Measurements from ENCODE around the gene SMDT1.

The SMDT1 gene, protein sequence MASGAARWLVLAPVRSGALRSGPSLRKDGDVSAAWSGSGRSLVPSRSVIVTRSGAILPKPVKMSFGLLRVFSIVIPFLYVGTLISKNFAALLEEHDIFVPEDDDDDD

DNA sequence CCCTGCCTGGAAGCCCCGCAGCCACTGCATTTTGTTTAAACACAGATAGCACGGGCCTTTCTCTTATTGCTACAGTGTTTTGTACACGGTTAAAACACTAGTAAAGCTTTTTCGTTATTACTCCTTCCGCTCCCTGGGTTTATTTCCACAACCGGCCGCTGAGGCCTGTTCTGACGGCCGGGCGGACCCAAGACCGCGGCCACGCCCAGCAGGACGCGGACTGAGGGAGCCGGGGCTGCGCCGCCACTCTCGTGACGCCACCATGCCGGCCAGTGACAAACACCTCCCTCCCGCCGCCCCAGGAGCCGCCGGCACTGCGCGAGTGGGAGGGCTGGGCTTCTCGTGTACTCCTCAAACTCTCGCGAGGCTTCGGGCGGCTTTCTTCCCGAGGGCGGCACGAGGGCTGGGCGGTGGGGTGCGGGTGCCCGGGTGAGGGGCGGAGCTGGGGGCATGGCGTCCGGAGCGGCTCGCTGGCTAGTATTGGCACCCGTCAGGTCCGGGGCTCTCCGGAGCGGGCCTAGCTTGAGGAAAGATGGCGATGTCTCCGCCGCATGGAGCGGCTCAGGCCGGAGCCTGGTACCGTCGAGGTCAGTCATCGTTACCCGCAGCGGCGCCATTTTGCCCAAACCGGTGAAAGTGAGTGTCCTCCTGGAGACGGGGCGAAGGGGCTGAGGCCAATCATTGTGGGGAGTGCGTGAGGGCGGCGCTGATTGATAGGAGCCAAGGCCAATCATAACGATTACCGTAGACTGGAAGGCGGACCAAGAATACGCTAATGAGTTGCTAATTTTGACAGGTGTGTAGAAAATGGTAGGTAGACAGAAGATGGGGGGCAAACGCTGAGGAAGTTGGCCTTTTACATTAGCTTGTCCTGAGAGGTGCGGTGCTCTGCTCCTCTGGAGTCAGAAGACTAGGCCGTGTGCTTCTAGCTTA lies at the start of gene SMDT1:
Gene SMDT1, plus strand, starts transcription at position 382 of the 933 bp plus-strand sequence. Its CDS starts 69 bp downstream, at position 451.
- peak; percentile 93 to 94 for DNase-seq

DNA sequence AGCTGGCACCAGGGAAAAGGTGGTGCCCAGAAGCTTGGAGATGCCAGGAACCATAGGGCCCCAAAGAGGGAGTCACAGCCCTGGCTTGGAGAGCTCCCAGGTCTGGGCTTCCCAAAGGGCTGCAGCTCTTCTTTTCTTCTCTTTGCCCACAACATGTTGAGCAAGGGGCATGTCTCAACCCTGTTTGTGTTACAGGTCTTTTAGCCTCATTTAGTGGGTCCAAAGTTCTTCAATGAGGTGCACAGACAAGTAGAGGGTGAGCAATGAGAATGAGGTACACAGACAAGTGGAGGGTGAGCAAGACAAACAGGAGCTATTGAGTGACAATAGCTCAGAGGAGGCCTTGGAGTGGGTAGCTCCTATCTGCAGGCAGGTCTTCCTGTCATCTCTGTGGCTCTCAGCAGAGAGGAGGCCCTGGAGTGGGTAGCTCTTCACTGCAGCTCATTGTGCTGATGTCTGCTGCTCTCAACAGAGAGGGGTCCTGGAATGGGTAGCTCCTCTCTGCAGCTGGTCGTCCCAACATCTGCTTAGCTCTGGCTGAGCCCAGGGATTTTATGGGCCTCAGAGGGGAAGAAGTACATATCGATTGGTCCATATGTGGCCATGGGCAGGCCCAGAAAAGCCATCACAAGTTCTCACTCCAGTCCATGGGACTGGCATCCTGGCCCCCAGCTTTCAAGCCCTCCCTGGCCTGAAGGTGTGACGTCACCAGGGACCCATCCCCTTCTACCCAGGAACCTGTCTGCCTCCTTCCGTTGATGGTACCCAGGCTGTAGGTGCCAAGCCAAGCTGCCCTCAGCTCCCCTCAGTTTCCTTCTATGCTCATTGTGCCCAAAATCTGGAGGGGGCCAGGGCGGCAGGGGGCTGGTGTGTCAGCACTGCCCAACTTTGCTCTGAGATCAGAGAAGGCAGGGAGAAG lies 46.0 kb upstream of the SMDT1 start:
- DNase-seq, result no peak

DNA sequence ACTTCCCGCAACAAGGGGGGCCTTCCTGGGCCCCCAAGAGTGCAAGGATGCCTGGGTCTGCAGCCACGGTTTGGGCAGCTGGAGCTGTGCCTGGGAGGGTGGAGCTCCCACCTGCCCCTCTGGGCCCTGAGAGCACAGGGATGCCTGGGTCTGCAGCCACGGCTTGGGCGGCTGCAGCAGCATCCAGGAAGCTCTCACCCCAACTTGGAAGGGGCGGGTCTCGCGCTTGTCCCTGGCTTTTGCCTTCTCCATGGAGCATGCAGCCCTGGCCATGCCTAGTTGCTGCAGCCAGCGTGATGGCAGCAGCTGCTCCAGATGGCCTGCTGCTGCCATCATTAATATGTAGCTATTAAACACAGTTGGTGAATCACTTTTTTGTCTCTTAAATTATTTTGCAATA lies 44.2 kb upstream of the SMDT1 start:
- DNase-seq, result no peak

DNA sequence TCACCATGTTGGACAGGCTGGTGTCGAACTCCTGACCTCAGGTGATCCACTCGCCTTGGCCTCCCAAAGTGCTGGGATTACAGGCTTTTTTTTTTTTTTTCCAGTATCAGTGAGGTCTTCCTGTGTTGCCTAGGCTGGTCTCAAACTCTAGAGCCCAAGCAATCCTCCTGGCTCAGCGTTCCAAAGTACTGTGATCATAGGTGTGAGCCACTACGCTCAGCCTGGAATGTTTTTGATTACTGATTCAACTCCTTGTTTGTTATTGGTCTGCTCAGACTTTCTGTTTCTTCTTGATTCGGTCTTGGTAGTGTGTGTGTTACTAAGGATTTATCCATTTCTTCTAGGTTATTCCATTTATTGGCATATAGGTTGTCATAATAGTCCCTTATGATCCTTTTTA lies 40.2 kb upstream of the SMDT1 start:
- DNase-seq, result no peak

DNA sequence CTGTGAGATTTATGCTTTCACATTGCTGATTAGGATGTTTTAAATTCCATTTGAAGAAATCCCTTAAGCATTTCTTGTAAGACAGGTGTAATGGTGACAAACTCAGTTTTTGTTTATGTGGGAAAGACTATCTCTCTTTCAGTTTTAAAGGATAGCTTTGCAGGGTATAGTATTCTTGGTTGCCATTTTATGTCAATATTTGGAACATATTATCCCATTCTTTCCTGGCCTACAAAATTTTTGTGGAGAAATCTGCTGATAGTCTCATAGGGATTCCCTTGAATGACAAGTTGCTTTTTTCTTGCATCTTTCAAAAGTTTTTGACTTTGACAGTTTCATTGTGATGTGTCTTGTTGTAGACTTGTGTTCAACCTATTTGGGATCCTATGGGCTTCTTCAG lies 37.7 kb upstream of the SMDT1 start:
- DNase-seq, result no peak

DNA sequence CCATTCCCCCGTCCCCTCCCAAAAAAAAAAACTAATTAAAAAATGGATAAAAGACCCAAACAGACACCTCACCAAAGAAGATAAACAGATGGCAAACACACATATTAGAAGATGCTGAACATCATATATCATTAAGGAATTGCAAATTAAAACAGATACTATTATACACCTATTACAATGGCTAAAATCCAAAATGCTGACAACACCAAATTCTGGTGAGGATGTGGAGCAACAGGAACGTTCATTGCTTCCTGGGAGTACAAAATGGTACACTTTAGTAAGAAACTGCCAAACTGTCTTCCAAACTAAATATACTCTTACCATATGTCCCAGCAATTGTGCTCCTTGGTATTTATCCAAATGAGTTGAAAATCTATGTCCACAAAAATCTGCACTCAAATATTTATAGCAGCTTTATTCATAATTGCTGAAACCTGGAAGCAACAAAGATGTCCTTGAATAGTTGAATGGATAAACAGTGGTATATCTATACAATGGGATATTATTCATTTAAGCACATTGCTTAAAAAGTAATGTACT lies 28.8 kb upstream of the SMDT1 start:
- no peak for DNase-seq

DNA sequence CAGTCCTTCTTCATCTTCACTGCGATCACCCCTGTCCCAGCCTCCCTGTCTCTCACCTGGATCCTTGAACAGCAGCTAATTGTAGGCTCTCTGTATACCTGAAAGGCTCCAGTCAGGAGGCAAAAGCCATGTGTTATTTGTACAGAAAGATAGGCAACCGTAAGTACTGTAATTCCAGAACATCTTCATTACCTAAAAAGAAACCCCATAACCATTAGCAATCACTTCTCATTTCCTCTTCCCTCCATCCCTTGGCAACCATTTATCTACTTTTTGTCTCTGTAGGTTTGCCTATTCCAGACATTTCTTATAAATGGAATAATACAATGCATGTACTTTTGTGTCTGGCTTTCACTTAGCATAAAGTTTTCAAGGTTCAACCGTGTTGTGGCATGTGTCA lies 26.7 kb upstream of the SMDT1 start:
- DNase-seq, result no peak

DNA sequence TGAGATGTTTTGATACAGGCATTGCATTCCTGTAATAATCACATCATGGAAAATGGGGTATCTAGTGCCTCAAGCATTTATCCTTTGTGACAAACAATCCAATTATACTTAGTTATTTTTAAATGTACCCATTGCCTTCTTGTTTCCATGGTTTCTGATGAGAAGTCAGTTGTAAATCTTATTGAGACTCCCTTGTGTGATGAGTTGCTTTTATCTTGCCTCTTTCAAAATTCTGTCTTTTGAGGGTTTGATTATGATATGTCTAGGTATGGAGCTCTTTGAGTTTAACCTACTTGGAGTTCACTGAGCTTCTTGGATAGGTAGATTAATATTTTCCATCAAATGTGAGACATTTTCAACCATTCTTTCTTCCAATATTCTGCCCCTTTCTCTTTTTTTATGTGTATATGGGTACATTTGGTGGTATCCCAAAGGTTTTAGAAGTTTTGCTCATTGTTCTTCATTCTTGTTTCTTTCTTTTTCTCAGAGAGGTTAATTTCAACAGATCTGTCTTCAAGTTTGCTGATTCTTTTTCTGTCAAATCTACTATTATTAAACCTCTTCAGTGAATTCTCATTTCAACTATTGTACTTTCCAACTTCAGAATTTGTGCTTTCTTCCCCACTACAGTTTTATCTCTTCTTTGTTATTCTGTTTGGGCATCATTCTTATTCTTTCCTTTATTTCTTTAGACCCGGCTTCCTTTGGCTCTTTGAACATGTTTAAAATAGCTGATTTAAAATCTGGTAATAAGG lies 22.6 kb upstream of the SMDT1 start:
- no peak for DNase-seq

DNA sequence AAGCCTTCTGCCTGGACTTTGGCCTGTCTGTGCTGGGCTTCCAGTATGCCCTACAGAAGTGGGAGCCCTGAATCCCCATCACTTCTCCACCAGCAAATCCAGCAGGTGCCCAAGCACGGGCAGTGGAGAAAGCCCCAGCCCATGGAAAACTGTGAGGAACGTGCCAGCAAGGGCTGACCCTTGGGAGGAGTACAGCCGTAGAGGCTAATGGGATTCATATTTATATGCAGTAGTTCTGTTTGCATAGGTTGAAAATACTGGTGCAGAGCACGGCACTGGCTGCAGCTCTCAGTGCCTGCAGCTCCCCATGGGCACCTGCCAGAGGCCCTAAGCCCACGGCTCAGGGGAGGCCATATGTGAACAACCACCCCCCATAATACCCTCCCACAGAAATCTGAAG lies 19.0 kb upstream of the SMDT1 start:
- DNase-seq, result no peak

DNA sequence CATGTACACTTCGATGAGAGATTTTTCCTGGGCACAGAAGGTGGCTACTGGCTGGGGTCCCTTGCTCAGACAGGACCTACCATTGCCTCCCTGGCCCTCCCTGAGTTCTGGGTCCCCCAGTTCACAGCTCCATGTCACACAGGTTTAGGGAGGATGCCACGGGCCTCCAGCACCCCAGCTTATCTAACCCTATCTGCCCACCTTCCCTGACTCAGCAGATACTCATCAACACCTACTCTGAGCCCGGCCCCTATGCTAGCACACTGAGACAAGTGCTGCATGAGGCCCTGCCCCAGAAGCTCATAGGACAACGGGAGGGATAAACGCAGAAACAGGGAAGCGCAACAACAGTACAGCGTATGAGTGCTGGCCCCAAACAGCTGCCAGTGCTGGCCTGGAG lies 18.5 kb upstream of the SMDT1 start:
- DNase-seq, result no peak

DNA sequence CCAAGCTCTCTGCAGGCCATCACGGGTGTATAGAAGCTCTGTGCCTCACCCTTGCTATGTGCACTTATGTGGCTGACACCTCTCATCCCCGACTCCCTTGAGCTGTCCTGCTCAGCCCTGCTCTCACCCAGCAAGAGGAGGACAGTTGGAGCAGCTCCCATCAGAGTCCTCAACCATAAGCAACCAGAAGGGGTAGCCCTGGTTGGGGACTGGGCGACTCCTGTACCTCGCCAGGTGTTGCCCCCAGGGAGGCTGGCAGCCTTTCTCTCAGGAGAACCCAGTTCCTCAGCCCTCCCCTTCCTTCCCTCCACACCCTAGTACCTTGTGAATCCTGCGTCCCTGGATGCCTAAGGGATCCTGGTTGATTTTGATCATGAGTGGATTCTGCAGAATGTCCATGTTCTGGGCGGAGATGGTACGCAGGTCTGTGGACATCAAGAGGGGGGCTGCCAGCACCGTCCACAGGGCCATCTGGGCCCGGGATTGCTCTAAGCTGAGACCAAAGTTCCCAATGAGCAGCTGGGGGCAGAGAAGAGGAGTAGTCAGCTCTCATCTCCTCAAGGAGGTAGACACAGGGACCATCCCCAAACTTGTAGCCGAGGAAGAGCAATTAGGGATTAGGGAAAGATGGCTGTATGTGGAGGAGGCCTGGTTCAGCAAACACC lies 16.9 kb upstream of the SMDT1 start:
- DNase-seq, result no peak

DNA sequence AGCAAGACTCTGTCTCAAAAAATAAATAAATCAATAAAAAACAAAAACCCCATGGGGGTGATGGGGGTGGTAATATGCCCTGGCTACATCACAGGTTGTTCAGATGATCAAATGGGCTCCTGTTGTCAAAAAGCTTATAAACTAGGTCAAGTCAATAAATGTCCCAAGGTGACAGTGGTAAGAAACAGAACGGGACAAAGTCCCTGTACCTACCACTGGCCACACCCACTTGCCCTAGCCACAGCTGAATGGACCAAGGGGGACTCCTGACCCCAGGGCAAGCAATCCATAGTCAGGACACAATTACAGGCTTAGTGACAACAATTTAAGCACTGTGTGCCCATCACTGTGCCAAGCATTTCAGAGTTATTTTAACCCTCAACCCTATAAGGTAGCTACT lies 14.9 kb upstream of the SMDT1 start:
- no peak for DNase-seq

DNA sequence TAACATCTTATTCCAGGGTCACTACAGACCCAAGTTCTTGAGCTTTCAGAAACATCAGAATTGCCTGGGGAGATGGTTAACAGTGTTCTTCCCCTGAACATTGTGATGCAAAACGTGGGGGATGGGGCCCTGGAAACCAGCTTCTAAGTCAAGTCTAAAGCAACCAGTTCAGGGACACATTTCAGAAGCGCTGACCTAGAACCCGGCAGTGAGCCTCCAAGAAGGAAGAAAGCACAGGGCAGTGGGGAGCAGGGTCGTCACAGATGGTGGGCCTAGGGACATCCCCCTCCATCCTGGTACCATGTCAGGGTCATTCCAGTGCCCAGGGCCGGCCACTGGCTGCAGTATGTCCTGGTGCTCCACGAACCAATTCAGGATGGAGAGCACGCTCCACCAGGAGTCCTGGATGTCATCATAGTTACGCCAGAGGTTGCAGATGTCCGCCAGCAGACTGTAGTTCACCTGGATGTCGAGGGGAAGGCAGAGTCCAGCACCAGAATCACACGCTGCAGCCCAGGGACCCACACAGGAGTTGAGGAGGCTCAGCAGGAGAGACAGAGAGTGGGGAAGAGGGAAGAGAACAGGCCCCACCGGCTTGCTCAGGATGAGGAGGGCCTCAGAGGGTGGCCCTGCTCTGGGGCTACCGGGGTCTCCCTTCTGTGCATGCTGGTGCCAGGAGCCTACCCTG lies 13.9 kb upstream of the SMDT1 start:
- no peak for DNase-seq

DNA sequence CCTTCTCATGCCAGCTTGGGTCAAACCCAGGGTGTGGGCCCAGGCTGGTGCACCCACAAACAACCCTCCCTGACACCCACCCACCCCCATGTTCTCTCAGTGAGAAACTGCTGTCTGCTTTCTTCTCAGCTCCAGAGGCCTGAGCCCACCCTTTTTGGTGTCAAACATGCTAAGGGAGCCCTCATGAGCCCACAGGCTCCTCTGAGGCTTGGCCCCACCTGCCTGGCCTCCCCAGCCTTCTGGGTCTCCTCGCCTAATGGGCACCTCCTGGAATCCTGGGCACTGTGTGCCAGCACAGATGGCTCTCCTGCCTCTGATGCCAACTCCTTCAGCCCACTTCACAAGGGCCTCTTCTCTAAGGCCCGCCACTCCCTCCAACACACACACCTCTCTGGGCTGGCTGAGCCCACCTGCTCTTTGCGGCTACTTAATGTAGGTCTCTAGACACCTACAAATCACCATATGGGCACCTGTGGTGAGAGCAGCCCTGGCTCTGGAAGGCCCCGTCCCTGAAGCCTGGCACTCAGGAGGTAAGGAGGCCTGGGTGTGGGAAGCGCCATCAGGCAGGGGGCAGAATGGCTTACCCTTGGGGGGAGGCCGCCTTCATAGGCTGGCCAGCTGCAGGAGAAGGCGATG lies 13.3 kb upstream of the SMDT1 start:
- DNase-seq, result no peak

DNA sequence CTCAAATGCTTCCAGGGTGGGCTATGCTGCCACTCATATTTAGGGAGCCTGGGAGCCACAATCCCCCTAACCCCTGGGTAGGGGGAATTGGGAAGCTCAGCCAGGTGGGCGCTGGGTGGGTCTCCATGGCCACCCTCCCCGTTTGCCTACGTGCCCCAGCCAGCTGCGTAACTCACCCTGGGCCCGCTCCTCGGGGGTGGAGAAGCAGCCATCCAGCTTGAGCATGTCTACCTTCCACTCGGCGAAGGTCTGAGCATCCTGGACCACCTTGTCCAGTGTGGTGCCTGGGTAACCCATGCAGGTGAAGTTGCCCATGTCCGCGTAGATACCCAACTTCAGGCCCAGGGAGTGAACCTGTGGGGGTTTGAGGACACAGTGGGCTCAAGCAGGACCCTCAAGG lies 12.6 kb upstream of the SMDT1 start:
- no peak for DNase-seq

DNA sequence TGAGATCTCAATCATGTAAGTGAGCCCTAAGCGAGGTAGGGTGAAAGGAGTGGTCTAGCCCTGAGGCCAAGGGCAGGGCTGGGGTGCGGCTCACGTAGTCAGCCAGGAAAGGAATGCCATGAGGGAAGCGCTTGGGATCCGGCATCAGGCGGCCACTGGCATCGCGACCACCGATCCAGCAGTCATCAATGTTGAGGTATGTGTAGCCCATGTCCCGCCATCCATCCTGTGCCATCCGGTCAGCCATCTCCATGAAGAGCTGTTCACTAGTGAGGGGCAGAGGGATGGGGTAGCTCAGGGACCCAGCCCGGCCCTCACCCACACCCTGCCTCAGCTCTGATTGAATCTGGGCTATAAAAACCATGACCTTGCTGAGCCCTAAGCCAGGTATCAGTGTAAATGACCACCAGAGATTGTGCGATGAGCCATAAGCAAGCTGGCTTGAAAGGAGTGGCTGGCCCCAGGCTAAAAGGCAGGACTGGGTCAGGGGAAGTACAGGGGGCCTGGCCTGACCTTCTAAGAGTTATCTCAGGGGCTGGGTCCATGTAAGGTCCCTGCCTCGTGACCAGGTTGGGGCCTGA lies 11.7 kb upstream of the SMDT1 start:
- no peak for DNase-seq

DNA sequence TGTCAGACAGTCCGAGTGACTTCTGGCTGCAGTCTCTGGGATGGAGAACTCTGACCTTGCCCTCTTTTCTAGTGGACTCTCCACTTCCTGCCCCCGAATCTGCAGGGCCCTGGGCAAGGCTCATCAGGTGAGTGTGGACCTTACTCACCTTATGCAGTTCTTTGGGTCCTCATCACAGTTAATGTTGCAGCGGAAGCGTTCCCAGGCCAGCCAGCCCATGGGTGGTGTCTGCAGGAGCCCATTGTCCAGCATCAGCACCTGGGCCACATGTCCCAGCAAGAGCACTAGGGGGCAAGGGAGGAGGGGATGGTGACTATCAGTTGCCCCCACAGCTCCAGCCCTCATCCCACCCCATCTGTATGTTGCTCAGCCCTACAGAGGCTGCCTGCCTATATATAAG lies 11.2 kb upstream of the SMDT1 start:
- no peak for DNase-seq

DNA sequence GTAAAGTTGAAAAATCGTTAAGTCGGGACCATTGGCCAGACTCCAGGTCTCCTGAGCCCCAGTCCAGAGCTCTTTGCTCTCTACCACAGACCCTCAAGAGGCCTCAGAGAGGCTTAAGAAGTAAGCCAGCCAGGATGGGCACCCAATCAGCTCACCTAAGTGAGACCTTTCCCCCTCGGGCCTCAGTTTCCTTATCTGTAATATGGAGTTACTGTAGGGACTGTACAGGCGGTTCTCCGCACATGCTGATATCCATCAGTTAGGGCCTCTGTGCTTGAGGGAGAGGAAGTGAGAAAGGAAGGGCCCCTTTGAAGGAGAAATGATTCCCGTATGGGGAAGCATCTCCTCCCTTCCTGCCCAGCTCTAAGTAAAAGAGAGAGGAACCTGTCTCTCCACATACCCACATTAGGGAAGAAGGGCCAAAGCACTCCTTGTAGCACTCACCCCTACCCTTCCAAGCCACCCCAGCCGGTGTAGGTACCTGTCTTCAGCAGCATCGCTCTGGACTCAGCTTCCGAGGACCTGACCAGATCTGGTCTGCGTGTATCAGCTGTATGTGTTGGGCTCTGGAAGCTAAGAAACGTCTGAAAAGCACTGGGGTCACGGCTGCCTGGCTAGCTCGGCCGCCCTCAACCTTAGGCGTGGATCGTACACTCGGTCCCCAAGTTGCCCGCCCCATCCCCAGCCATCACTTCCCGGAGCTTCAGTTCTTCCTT lies 9.5 kb upstream of the SMDT1 start:
- DNase-seq, result peak; percentile 26 to 57

DNA sequence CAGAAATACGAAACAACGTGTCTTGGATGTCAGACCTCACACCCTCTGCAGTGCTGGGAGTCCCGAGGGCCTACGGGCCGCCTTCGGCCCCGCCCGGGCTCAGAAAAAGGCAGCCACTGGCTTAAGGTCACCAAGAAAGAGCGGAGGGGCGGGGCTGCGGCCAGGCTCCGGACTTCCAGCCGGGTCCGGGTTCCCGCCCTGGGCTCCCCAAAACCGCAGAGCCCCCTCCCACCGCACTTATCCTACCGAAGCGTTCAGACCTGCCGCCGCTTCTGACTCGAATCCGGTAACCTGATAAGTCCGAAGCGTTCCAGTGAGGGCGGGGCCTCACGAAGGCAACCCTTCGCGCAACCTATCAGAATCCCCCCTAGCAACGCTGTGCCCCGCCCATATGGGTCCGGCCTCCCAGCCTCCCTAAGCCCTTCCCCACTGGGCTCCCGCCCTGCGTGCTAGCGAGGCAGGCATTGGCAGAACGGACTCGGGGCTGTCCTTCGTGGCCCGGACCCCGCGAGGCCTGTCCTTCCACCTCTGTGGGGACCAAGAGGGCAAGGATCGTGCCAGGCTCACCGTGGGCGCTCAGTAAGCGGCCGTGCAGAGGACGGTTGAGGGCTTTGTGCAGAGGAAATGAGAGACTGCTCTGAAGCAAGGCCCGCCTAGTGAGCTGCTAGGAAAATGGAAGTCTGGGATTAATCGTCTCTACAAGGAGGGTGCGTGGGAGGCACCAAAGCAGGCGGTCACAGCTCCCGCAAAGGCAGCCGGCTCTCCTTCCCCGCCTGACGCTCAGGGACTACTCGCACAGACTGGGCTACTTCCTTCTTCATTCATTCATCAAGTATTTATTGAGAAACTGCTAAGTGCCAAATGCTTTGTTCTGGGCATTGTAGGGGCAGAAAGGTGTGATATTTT lies 8.7 kb upstream of the SMDT1 start, which contains the start of gene NAGA:
Gene NAGA, minus strand, starts transcription at position 296 of the 906 bp plus-strand sequence. CDS start 515 bp downstream, outside the sequence.
- DNase-seq, result peak; percentile 93 to 94

All from AML-193 (cell line).